GM12801 (cell line): Measurements from ENCODE around the gene ZNF318.

Source experiments
- TF ChIP-seq, protein P1 (sequence below): IDR thresholded peaks from one replicate; pipeline ENCODE4 v1.5.1; 2011; ENCODE audit warnings: control low read depth; ENCODE audit not compliant: insufficient read length; ENCODE audit errors: extremely low read depth

Gene ZNF318

DNA sequence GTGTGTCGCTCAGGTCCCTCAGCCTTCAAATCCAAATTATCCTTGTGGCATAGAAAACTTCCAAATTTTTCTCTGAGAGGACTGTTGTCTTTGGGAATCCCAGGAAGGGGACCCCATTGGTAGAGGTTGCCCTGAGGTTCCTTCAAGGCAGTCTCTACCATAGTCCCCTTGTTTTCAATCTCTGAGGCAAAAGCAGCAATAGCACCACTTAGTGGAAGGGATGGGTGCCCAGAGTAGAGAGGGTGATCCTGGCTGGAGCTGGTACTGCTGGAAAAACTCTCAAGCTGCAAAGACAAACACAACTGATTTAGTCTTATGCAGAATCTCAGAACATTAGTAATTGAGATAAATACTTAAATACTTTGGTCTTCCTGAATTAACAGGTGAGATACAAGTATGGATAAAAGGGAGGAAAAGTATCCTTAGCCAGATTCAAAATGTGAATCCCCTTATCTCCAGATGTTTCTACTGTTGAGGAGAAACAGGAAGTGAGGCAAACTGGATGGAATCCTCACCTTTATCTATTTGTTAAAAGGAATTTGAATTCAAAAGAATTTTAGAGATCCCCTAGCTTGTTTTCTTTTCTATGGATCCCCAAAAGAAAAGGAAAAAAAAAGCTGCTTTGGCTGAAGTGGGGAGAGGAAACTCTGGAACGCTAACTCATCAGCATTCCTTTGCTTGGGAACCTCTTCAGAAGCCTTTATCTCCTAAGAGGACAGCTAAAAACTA is 13.4 kb downstream of the ZNF318 start:
- TF ChIP-seq, protein P1, sequence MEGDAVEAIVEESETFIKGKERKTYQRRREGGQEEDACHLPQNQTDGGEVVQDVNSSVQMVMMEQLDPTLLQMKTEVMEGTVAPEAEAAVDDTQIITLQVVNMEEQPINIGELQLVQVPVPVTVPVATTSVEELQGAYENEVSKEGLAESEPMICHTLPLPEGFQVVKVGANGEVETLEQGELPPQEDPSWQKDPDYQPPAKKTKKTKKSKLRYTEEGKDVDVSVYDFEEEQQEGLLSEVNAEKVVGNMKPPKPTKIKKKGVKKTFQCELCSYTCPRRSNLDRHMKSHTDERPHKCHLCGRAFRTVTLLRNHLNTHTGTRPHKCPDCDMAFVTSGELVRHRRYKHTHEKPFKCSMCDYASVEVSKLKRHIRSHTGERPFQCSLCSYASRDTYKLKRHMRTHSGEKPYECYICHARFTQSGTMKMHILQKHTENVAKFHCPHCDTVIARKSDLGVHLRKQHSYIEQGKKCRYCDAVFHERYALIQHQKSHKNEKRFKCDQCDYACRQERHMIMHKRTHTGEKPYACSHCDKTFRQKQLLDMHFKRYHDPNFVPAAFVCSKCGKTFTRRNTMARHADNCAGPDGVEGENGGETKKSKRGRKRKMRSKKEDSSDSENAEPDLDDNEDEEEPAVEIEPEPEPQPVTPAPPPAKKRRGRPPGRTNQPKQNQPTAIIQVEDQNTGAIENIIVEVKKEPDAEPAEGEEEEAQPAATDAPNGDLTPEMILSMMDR, result no peak

DNA sequence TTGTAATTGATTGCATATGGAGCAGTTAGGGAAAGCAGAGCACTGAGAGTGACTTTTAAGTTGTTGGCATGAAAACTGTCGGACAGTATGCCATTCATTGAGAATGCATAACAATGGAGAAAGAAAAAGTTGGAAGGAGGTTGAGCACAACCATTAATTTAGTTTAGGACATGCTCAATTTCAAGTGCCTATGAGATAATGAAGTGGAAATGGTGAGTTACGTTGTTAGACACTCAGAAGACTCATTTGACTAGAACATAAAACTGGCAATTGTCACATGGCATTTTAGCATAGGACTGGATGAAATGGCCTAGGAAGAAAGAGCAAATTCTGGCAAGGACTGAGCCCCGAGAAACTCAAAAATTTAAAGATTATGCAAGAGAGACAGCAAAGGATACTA is 22.0 kb downstream of the ZNF318 start:
- TF ChIP-seq, protein P1, result no peak

DNA sequence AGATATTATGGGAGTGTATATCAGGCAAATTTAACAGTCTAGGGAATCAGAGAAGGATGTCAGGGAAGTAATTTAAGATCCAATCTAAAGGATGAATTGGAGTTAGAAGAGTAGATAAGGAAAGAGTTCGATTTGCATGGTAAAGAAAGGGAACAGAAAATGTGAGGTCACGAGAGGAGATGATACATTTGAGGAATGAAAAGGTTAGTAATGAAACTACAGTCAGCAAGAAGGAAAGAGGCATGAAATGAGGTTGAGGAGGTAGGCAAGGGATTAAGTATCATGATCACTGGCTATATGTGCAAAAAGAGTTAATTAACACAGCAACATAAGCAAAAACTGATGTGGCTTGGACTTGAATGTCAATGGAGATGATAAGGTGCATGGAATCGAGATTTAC is 22.4 kb downstream of the ZNF318 start:
- TF ChIP-seq, protein P1, result no peak

DNA sequence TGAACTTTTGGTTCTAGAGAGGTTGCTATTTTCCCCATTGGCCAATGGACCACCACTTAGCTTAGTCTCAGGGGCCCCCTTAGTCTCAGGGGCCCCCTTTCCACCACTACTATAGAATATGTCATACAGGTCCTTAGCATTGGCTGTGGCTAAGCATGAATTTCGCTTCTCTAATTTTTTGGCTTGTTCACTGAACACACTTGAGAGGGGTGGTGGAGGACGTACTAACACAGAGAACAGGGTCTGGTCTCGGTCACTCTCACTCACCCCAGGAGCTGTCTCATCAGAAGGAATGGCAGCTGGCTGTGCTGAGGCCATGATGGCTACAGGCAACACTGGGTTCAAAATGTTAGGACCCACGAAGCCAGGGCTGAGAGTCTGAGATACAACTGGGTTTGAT is 30.3 kb downstream of the ZNF318 start:
- TF ChIP-seq, protein P1, result no peak

DNA sequence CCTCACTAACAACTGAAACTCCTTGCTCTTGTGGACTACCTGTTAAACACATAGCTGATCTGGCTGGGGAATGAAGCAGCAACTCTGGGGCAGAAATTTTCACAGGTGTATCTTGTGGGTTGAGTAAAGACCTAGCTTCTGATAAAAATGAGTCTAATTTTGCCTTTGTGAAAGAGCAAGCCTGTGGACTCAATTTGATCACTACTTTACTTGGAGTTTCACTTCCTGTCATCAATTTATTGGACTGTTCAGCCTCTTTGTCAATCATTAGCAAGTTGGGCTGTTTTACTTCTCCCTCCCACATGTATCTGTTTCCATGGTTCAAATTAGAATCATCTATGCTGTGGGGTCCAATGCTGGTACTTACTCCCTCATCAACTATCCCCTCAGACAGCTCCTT is 31.2 kb downstream of the ZNF318 start:
- TF ChIP-seq, protein P1, result no peak

DNA sequence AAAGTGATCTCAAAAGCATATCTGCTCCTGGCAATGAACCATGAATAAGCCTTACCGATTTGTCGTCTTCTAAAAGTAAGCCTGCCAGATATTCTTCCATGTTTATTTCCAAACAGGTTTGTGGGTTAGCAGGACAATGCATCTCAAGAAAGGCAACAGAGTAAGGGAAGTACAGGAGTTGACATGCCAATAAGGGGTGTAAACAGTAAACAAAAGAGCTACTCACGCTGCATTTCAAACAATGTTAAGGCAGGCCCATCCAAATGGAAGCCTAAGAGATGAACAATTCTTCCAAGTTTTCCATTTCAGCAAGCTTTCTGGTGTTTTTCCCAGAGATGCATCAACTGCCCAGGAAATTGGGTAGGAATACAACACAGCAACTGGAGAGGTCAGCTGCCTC is 33.1 kb downstream of the ZNF318 start:
- TF ChIP-seq, protein P1, result no peak

DNA sequence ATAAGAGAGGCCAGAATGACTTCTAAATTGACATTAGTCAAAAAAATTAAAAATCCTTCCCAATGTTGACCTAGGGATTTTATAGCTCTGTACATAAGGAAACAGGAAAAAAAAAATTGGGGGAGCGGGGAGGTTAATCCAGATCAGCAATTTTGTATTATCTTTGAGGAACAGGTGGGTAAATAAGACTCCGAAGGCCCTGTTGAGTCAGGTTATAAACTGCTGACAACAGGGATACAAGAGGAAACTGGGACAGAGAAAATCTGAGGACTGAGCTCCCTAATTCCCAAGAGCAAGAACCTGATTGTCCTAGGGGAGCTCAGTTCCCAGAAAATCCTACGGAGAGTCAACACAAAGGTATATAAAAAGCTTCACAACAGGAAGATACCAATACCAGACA is 34.0 kb downstream of the ZNF318 start:
- TF ChIP-seq, protein P1, result no peak
